Naive thymus-derived CD4-positive, alpha-beta T cell (primary cell): ENCODE data around the gene ACVRL1. TPM values are rescaled to one million over a fixed set of nuclear protein-coding genes. Genes with fewer than 3 reads are reported as not detected.

Experiments used
- ATAC-seq: fragments of 150-1000 bp; cut with Tn5 transposase; 2 replicates; pipeline ENCODE4 v1.10.0; 2021; ENCODE audit warnings: mild to moderate bottlenecking, moderate library complexity
- CTCF ChIA-PET: fragments of 350-600 bp; sonication (Branson Sonifier 250); formaldehyde crosslinking; loops from one replicate; lab custom pipeline; 2021; ENCODE audit warnings: antibody characterized with exemption; lab: Charles Lee
- POLR2A ChIA-PET: fragments of 350-600 bp; sonication (Branson Sonifier 250); formaldehyde crosslinking; loops from one replicate; lab custom pipeline; 2021; ENCODE audit warnings: antibody characterized with exemption, inconsistent platforms; lab: Charles Lee
- DNase-seq, 9 donors: peaks; one replicate each; pipeline versions ENCODE4 v3.0.0 to v3.0.0-alpha.2; 2020 to 2022; ENCODE audit warnings: mixed read lengths in 1 of 9
- H3K27ac ChIP-seq: one replicate; pipeline ENCODE4 v1.7.0; 2013; ENCODE audit warnings: mild to moderate bottlenecking, low read depth, low read length, moderate library complexity
- H3K27me3 ChIP-seq, 2 donors: one replicate each; pipeline ENCODE4 v1.7.0; 2013; ENCODE audit warnings: low read length in 2 of 2, mild to moderate bottlenecking in 2 of 2, moderate library complexity in 2 of 2; ENCODE audit not compliant: control insufficient read depth in 2 of 2, insufficient read depth in 2 of 2
- H3K36me3 ChIP-seq, 3 experiments: 1 replicate in 2 of 3; 2 replicates in 1 of 3; pipeline ENCODE4 v1.7.0; 2013; ENCODE audit warnings: low read length in 3 of 3, mild to moderate bottlenecking in 3 of 3, moderate library complexity in 1 of 3; ENCODE audit not compliant: insufficient read depth in 3 of 3, control insufficient read depth in 2 of 3
- H3K4me1 ChIP-seq, 2 donors: one replicate each; pipeline ENCODE4 v1.7.0; 2013; ENCODE audit warnings: low read length in 2 of 2, mild to moderate bottlenecking in 2 of 2, moderate library complexity in 1 of 2; ENCODE audit not compliant: control insufficient read depth in 2 of 2, insufficient read depth in 2 of 2
- H3K4me3 ChIP-seq: 2 replicates; pipeline ENCODE4 v1.7.0; 2013; ENCODE audit warnings: mild to moderate bottlenecking, low read length
- H3K9me3 ChIP-seq, 3 experiments: 1 replicate in 2 of 3; 2 replicates in 1 of 3; pipeline ENCODE4 v1.7.0; 2013; ENCODE audit warnings: low read length in 3 of 3; ENCODE audit not compliant: control insufficient read depth in 2 of 3
- H3K27ac Mint-ChIP-seq, 9 donors: one replicate each; pipeline ENCODE4 v1.8.0; 2020 to 2022; ENCODE audit warnings: mixed read lengths in 9 of 9, mild to moderate bottlenecking in 8 of 9, moderate library complexity in 5 of 9, inconsistent platforms in 2 of 9
- H3K27me3 Mint-ChIP-seq, 5 donors: one replicate each; pipeline ENCODE4 v1.8.0; 2021 to 2022; ENCODE audit warnings: mixed read lengths in 5 of 5, mild to moderate bottlenecking in 1 of 5
- H3K36me3 Mint-ChIP-seq, 5 donors: one replicate each; pipeline ENCODE4 v1.8.0; 2020 to 2022; ENCODE audit warnings: mixed read lengths in 5 of 5, mild to moderate bottlenecking in 3 of 5, inconsistent platforms in 1 of 5
- H3K4me1 Mint-ChIP-seq, 7 donors: one replicate each; pipeline ENCODE4 v1.8.0; 2020 to 2022; ENCODE audit warnings: mixed read lengths in 7 of 7, mild to moderate bottlenecking in 3 of 7, inconsistent platforms in 1 of 7
- H3K4me3 Mint-ChIP-seq, 10 donors: one replicate each; pipeline ENCODE4 v1.8.0; 2020 to 2022; ENCODE audit warnings: mild to moderate bottlenecking in 10 of 10, mixed read lengths in 10 of 10, moderate library complexity in 6 of 10, inconsistent platforms in 2 of 10
- H3K9me3 Mint-ChIP-seq, 11 donors: one replicate each; pipeline ENCODE4 v1.8.0; 2020 to 2022; ENCODE audit warnings: mixed read lengths in 11 of 11, mild to moderate bottlenecking in 4 of 11, inconsistent platforms in 1 of 11, moderate library complexity in 1 of 11
- intact Hi-C, 2 donors: fragments of 100-400 bp; cut with micrococcal nuclease; formaldehyde crosslinking; loops; one replicate each; pipeline ENCODE4 v1.15.1; 2023
- polyA plus RNA-seq, 2 donors: library from polyadenylated mRNA; unstranded; fragments of 300-500 nt; fragmentation: Illumina TruSeq; gene quantifications; one replicate each; pipeline ENCODE4 v1.2.3, GENCODE V29; 2021
- total RNA-seq, 6 experiments: library from RNA in 5 of 6; stranded (reverse) in 5 of 6; gene quantifications; 1 replicate in 5 of 6; 2 replicates in 1 of 6; pipeline ENCODE4 v1.2.3 and lab custom pipeline; 2021 to 2026

Gene ACVRL1
- total and polyA plus RNA-seq, 7 experiments from 2014 or later: 0.64 to 0.70 TPM; not detected in 5

DNA sequence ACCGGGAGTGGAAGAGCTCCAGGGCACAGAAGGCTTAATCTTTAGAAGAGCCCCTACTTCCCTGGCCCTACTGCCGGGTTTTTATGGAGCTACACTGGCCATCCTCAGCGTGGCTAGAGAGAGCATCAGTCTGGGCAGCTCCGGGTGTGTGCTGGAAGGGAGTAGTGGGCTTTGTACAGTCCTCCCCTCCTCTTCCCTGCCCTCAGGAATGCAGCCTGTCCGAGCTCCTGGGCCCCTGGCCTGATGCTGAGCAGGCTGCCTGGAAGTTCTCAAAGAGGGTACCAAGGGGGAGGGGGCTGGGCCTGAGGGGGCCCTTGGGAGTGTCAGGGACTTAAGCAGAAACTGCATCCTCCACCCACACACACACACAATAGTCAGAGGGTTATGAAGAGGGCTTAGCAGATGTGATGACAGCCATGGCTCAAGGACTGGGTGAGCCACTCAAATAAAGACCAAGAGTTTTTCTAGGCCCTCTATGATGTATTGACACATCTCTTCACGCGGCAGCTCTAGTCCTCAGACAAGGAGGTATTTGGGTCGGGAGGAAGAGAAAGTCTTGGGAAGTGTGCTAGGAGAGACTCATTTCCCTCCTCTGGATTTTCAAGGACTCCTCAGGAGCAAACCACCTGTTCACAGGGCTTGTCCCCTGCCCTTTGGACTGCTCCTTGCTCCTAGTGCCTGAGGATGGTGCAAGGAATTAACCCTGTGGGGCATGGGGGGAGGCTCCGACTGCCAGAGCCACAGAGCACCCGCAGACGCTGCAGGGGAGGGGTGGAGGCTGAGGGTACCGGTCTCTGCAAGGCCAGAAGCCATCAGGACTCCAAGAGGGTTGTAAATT, 42.3 kb upstream of the ACVRL1 start:
- no peak overlapping the region for H3K4me3 ChIP-seq
- H3K4me1 ChIP-seq: no peaks in the 10 kb centered on the region
- CTCF ChIA-PET: no interaction called here
- intact Hi-C loops: no loop called here
- DNase-seq: no peak
- peak overlapping the region in 8 of 10 donors; percentile 32 to 75 (median 54) for H3K4me3 Mint-ChIP-seq
- POLR2A ChIA-PET: interaction anchor here (0.5 kb wide), 1 partner anchor 540 kb away, joined by 3 read pairs; no protein-coding TSS in a partner anchor
- H3K27ac Mint-ChIP-seq: no peak overlapping the region
- H3K9me3 Mint-ChIP-seq: no peaks in the 10 kb centered on the region
- no peaks in the 10 kb centered on the region for H3K36me3 Mint-ChIP-seq
- H3K27me3 Mint-ChIP-seq: peaks cover 40 to 68% (median 66%) of the 10 kb centered on the region in 5 donors
- no peaks in the 10 kb centered on the region for H3K36me3 ChIP-seq
- H3K27ac ChIP-seq: no peak overlapping the region
- H3K27me3 ChIP-seq: peaks cover 4 to 36% of the 10 kb centered on the region in 2 donors
- H3K4me1 Mint-ChIP-seq: peaks cover 4 to 22% (median 15%) of the 10 kb centered on the region in 7 donors
- no peak for ATAC-seq
- no peaks in the 10 kb centered on the region for H3K9me3 ChIP-seq

DNA sequence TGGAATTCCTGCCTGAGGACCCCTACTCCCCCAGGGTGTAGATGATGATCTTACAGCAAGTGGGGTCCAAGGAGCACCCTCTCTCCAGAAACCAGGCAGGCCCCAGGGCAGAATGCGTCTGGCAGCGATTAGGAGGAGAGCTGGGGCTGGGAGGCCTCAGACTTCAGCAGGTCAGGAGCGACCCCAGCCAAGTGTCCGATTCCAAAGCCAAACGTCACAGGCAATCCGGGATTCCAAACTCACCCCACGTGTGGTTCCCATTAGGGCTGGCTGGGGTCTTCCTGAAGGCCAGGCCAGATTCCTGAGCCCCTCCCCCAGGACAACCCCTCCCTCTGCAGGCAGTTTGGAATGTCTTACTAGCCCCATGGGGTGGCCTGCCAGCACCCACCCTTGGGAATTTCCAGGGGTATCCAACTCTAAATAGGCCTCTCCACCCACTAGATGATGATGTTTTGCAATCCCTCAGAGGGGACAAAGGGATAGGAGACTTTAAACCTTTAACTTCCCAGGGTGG, 41.5 kb upstream of the ACVRL1 start:
- H3K4me3 ChIP-seq: no peak overlapping the region
- no peak overlapping the region for H3K27ac ChIP-seq
- peaks cover 4 to 36% of the 10 kb centered on the region in 2 donors for H3K27me3 ChIP-seq
- no peak overlapping the region for H3K4me3 Mint-ChIP-seq
- peaks cover 6 to 28% (median 20%) of the 10 kb centered on the region in 7 donors for H3K4me1 Mint-ChIP-seq
- intact Hi-C loops: no loop called here
- no peaks in the 10 kb centered on the region for H3K4me1 ChIP-seq
- ATAC-seq (no peak), DNase-seq (no peak)
- no peaks in the 10 kb centered on the region for H3K9me3 ChIP-seq
- no peaks in the 10 kb centered on the region for H3K9me3 Mint-ChIP-seq
- CTCF ChIA-PET: no interaction called here
- POLR2A ChIA-PET: no interaction called here
- peaks cover 48 to 76% (median 70%) of the 10 kb centered on the region in 5 donors for H3K27me3 Mint-ChIP-seq
- H3K27ac Mint-ChIP-seq: peak overlapping the region in 1 of 9 donors; percentile 14
- no peaks in the 10 kb centered on the region for H3K36me3 Mint-ChIP-seq
- H3K36me3 ChIP-seq: no peaks in the 10 kb centered on the region

- no peaks in the 10 kb centered on the region for H3K4me1 ChIP-seq
- DNase-seq (no peak), ATAC-seq (no peak)
- ChIA-PET POLR2A (no interaction called here), CTCF (no interaction called here)
- intact Hi-C loops: no loop called here
- H3K4me3 ChIP-seq: no peak overlapping the region
- no peaks in the 10 kb centered on the region for H3K9me3 ChIP-seq
- Mint-ChIP-seq H3K4me1 (peaks cover 6 to 28% (median 22%) of the 10 kb centered on the region in 7 donors), H3K36me3 (no peaks in the 10 kb centered on the region), H3K4me3 (no peak overlapping the region), H3K27me3 (peaks cover 53 to 79% (median 68%) of the 10 kb centered on the region in 5 donors), H3K27ac (peak overlapping the region in 1 of 9 donors; percentile 14), H3K9me3 (no peaks in the 10 kb centered on the region)
- H3K36me3 ChIP-seq: no peaks in the 10 kb centered on the region
- H3K27ac ChIP-seq: no peak overlapping the region
- peaks cover 4 to 36% of the 10 kb centered on the region in 2 donors for H3K27me3 ChIP-seq
Measured at GRCh38 chr12:51866324-51866723, 41.0 kb upstream of the ACVRL1 start.

DNA sequence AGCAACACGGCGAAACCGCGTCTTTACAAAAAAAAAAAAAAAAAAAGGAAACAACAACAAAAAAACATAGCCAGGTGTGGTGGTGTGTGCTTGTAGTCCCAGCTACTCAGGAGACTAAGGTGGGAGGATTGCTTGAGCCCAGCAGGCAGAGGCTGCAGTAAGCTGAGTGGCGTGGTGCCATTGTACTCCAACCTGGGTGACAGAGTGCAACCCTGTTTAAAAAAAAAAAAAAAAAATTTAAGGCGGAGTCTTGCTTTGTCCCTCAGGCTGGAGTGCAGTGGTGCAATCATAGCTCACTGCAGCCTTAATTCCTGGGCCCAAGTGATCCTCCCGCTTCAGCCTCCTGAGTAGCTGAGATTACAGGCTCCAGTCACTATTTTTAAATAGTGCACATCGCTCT, 40.5 kb upstream of the ACVRL1 start:
- Histone ChIP-seq H3K27me3 (peaks cover 4 to 36% of the 10 kb centered on the region in 2 donors), H3K4me3 (no peak overlapping the region), H3K27ac (no peak overlapping the region), H3K9me3 (no peaks in the 10 kb centered on the region), H3K4me1 (no peaks in the 10 kb centered on the region), H3K36me3 (no peaks in the 10 kb centered on the region)
- H3K36me3 Mint-ChIP-seq: no peaks in the 10 kb centered on the region
- POLR2A ChIA-PET: no interaction called here
- H3K9me3 Mint-ChIP-seq: no peaks in the 10 kb centered on the region
- H3K27me3 Mint-ChIP-seq: peaks cover 57 to 79% (median 65%) of the 10 kb centered on the region in 5 donors
- intact Hi-C loops: no loop called here
- DNase-seq (no peak), ATAC-seq (no peak)
- H3K27ac Mint-ChIP-seq: no peak overlapping the region
- H3K4me3 Mint-ChIP-seq: no peak overlapping the region
- CTCF ChIA-PET: no interaction called here
- H3K4me1 Mint-ChIP-seq: peaks cover 6 to 28% (median 22%) of the 10 kb centered on the region in 7 donors

DNA sequence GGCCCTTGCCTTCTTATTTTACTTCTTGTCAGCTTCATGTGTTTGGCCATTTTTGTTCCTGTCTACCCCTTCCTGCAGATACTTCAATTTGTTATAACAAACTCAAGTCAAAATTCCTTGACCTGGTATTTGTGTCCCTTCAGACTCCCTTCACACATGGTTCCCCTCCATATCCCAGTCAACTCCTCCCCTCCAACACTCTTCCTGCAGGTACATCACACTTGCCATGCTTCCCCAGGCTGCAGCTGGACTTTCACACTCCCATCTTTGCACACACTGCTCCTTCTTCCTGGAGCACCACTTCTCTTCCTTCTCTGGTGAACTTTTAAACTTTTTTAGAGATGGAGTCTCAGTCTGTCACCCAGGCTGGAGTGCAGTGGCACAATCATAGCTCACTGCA, 39.9 kb upstream of the ACVRL1 start:
- Mint-ChIP-seq H3K27ac (no peak overlapping the region), H3K4me1 (peaks cover 6 to 28% (median 22%) of the 10 kb centered on the region in 7 donors), H3K27me3 (peaks cover 54 to 73% (median 60%) of the 10 kb centered on the region in 5 donors), H3K36me3 (no peaks in the 10 kb centered on the region), H3K4me3 (no peak overlapping the region), H3K9me3 (no peaks in the 10 kb centered on the region)
- intact Hi-C loops: no loop called here
- no peak overlapping the region for H3K27ac ChIP-seq
- H3K4me1 ChIP-seq: no peaks in the 10 kb centered on the region
- no peak overlapping the region for H3K4me3 ChIP-seq
- DNase-seq (no peak), ATAC-seq (no peak)
- H3K36me3 ChIP-seq: no peaks in the 10 kb centered on the region
- POLR2A ChIA-PET: no interaction called here
- H3K9me3 ChIP-seq: no peaks in the 10 kb centered on the region
- H3K27me3 ChIP-seq: peaks cover 4 to 36% of the 10 kb centered on the region in 2 donors
- CTCF ChIA-PET: no interaction called here

DNA sequence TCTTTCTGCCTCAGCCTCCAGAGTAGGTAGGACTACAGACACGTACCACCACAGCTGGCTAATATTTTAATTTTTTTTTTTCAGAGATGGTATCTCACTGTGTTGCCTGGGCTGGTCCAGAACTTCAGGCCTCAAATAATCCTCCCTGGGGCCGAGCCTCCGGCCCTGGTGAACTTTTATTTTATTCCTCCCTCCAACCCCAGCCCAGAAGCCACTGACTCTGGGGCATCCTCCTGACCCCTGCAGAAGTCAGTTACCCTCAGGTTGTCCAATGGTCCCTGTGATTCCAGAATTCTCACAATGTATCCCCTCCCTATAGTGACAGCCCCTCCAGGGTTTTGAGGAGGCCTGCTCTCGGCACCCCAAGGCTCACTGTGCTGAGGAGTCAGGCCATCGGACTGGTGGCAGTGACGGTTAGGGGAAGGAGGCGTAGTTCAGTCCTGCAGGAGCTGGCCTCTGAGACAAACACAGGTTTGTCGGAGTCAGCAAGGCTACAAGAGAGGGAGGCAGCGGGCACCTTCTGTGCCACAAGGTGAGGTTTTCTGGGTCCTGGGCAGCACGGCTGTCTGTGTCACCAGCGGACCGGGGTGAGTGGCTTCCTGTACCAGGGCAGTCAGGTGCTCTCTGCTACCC, 39.4 kb upstream of the ACVRL1 start:
- H3K27ac Mint-ChIP-seq: no peak overlapping the region
- H3K36me3 ChIP-seq: no peaks in the 10 kb centered on the region
- no peaks in the 10 kb centered on the region for H3K9me3 Mint-ChIP-seq
- no peak overlapping the region for H3K4me3 ChIP-seq
- H3K4me3 Mint-ChIP-seq: peak overlapping the region in 9 of 10 donors; percentile 38 to 66 (median 56)
- DNase-seq (no peak), ATAC-seq (no peak)
- no peaks in the 10 kb centered on the region for H3K4me1 ChIP-seq
- no peaks in the 10 kb centered on the region for H3K36me3 Mint-ChIP-seq
- H3K9me3 ChIP-seq: no peaks in the 10 kb centered on the region
- H3K27me3 ChIP-seq: peaks cover 4 to 36% of the 10 kb centered on the region in 2 donors
- intact Hi-C loops: no loop called here
- peaks cover 53 to 71% (median 55%) of the 10 kb centered on the region in 5 donors for H3K27me3 Mint-ChIP-seq
- CTCF ChIA-PET: no interaction called here
- POLR2A ChIA-PET: no interaction called here
- H3K4me1 Mint-ChIP-seq: peaks cover 6 to 28% (median 22%) of the 10 kb centered on the region in 7 donors
- H3K27ac ChIP-seq: no peak overlapping the region
